ENCODE measurements around the gene ULK4. TPM values are rescaled to one million over a fixed set of nuclear protein-coding genes. Genes with fewer than 3 reads are reported as not detected.

ULK4 gene
- total and polyA plus RNA-seq, 2 of the 8 experiments (the other 6 are each of a cell fraction or from before 2014, with no cell fraction given): 3.0 to 10.8 TPM

GRCh38 chr3:41593774-41594173 is 368.1 kb downstream of the ULK4 start (continued):
- TF ChIP-seq CHD1 (IDR thresholded peaks at IDR 0.05; ENCODE audit: low read depth, low read length): no peak
- TF ChIP-seq TAF1 (IDR thresholded peaks at IDR 0.05; ENCODE audit: low read depth, low read length): no peak

All from H1 (cell line).